Naive B cell (primary cell): ENCODE data around the gene ZNF687. TPM values are rescaled to one million over a fixed set of nuclear protein-coding genes. Genes with fewer than 3 reads are reported as not detected.
"Not testable (repeated sequence)": the region's sequence is repeated elsewhere in the genome, so short reads cannot be mapped to it uniquely, and the experiment has no call there.

Experiments
- ATAC-seq, 2 donors: fragments of 150-1000 bp; cut with Tn5 transposase; 2 replicates each; pipeline ENCODE4 v1.10.0; 2021; ENCODE audit warnings: low read depth in 2 of 2, mild to moderate bottlenecking in 2 of 2, moderate library complexity in 2 of 2
- DNase-seq: peaks from one replicate; pipeline ENCODE4 v3.0.0; 2022
- H3K27ac Mint-ChIP-seq, 6 donors: one replicate each; pipeline ENCODE4 v1.8.0; 2020 to 2022; ENCODE audit warnings: mild to moderate bottlenecking in 6 of 6, mixed read lengths in 6 of 6, moderate library complexity in 5 of 6, inconsistent platforms in 2 of 6
- H3K27me3 Mint-ChIP-seq, 3 donors: one replicate each; pipeline ENCODE4 v1.8.0; 2021 to 2022; ENCODE audit warnings: mixed read lengths in 3 of 3, mild to moderate bottlenecking in 1 of 3
- H3K36me3 Mint-ChIP-seq, 2 donors: one replicate each; pipeline ENCODE4 v1.8.0; 2020 to 2022; ENCODE audit warnings: mixed read lengths in 2 of 2, inconsistent platforms in 1 of 2, mild to moderate bottlenecking in 1 of 2
- H3K4me1 Mint-ChIP-seq, 3 donors: one replicate each; pipeline ENCODE4 v1.8.0; 2020 to 2022; ENCODE audit warnings: mixed read lengths in 3 of 3, inconsistent platforms in 1 of 3, mild to moderate bottlenecking in 1 of 3, moderate library complexity in 1 of 3
- H3K4me3 Mint-ChIP-seq, 8 donors: one replicate each; pipeline ENCODE4 v1.8.0; 2020 to 2022; ENCODE audit warnings: mild to moderate bottlenecking in 8 of 8, mixed read lengths in 8 of 8, moderate library complexity in 8 of 8, inconsistent platforms in 2 of 8
- H3K9me3 Mint-ChIP-seq, 7 donors: one replicate each; pipeline ENCODE4 v1.8.0; 2020 to 2022; ENCODE audit warnings: mixed read lengths in 7 of 7, mild to moderate bottlenecking in 5 of 7, inconsistent platforms in 2 of 7, moderate library complexity in 1 of 7
- polyA plus RNA-seq, 6 donors: library from polyadenylated mRNA; unstranded; fragments of 300-500 nt; fragmentation: Illumina TruSeq; gene quantifications; one replicate each; pipeline ENCODE4 v1.2.3, GENCODE V29; 2021; ENCODE audit warnings: low read depth in 6 of 6

ZNF687 gene
- polyA plus RNA-seq, 6 donors from 2014 or later, result 0.08 to 2.6 (median 1.6) TPM

GRCh38 chr1:151265446-151266236 lies 16.5 kb upstream of the ZNF687 start:
- DNase-seq (no peak), ATAC-seq (no peak)
- H3K27me3 Mint-ChIP-seq, result no peaks in the 10 kb centered on the region
- peak overlapping the region in 1 of 8 donors; percentile 65 for H3K4me3 Mint-ChIP-seq
- H3K4me1 Mint-ChIP-seq, result peaks cover 19 to 30% (median 19%) of the 10 kb centered on the region in 3 donors
- peaks cover 0 to 32% of the 10 kb centered on the region in 2 donors for H3K36me3 Mint-ChIP-seq
- peak overlapping the region in 5 of 6 donors; percentile 2 to 92 (median 70) for H3K27ac Mint-ChIP-seq
- no peaks in the 10 kb centered on the region for H3K9me3 Mint-ChIP-seq

DNA sequence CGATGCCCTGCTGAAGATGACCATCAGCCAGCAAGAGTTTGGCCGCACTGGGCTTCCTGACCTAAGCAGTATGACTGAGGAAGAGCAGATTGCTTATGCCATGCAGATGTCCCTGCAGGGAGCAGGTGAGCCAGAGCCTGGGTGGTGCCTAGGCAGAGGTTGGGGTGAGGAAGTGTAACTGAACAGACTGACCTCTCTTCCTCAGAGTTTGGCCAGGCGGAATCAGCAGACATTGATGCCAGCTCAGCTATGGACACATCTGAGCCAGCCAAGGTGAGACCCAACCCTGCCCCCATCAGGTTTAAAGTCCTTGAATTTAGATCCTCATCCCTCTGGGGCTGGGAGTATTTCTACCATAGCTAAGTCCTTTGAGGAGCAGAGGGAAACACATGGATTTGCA lies 15.8 kb upstream of the ZNF687 start:
- Mint-ChIP-seq H3K4me3 (no peak overlapping the region), H3K4me1 (peaks cover 19 to 30% (median 19%) of the 10 kb centered on the region in 3 donors), H3K9me3 (no peaks in the 10 kb centered on the region), H3K27me3 (no peaks in the 10 kb centered on the region), H3K27ac (peak overlapping the region in 3 of 6 donors; percentile 28 to 85 (median 70)), H3K36me3 (peaks cover 0 to 34% of the 10 kb centered on the region in 2 donors)
- DNase-seq (no peak), ATAC-seq (no peak)

DNA sequence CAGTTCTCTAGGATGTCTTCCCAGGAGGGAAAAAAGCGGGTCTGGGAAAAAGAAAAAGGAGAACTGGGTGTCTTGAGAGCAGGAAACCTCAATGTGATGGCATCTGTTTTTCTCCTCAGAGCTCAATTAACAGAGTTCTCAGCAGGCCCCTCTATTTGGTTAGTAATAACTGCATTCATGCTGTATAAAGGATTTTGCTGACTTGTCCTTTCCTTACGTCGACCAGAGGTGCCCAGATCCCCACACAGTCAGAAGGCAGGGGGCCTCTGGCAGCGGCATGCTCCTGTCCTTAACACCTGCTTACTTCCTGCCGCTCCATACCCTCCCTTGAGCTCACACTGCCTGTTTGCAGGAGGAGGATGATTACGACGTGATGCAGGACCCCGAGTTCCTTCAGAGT lies 15.3 kb upstream of the ZNF687 start:
- H3K9me3 Mint-ChIP-seq, result no peaks in the 10 kb centered on the region
- ATAC-seq (no peak), DNase-seq (no peak)
- H3K4me1 Mint-ChIP-seq, result peaks cover 19 to 27% (median 19%) of the 10 kb centered on the region in 3 donors
- no peak overlapping the region for H3K4me3 Mint-ChIP-seq
- peaks cover 0 to 38% of the 10 kb centered on the region in 2 donors for H3K36me3 Mint-ChIP-seq
- no peaks in the 10 kb centered on the region for H3K27me3 Mint-ChIP-seq
- peak overlapping the region in 1 of 6 donors; percentile 28 for H3K27ac Mint-ChIP-seq

- ATAC-seq (no peak), DNase-seq (no peak)
- peaks cover 0 to 38% of the 10 kb centered on the region in 2 donors for H3K36me3 Mint-ChIP-seq
- no peaks in the 10 kb centered on the region for H3K9me3 Mint-ChIP-seq
- peak overlapping the region in 1 of 6 donors; percentile 77 for H3K27ac Mint-ChIP-seq
- H3K4me1 Mint-ChIP-seq, result peaks cover 19 to 27% (median 19%) of the 10 kb centered on the region in 3 donors
- no peak overlapping the region for H3K4me3 Mint-ChIP-seq
- no peaks in the 10 kb centered on the region for H3K27me3 Mint-ChIP-seq
Measured at GRCh38 chr1:151267760-151268159, 14.3 kb upstream of the ZNF687 start.

- peaks cover 28 to 40% (median 32%) of the 10 kb centered on the region in 3 donors for H3K4me1 Mint-ChIP-seq
- H3K27me3 Mint-ChIP-seq, result no peaks in the 10 kb centered on the region
- no peak for DNase-seq
- H3K27ac Mint-ChIP-seq, result peak overlapping the region in 3 of 6 donors; percentile 8 to 83 (median 20)
- peaks cover 0 to 12% of the 10 kb centered on the region in 2 donors for H3K36me3 Mint-ChIP-seq
- no peak for ATAC-seq
- H3K9me3 Mint-ChIP-seq, result peaks cover 0 to 5% (median 0%) of the 10 kb centered on the region in 7 donors
- H3K4me3 Mint-ChIP-seq, result peak overlapping the region in 1 of 8 donors; percentile 70
Measured at GRCh38 chr1:151273924-151274466, 8.1 kb upstream of the ZNF687 start.

- not testable (repeated sequence) for DNase-seq, H3K4me3 Mint-ChIP-seq, ATAC-seq, H3K36me3 Mint-ChIP-seq, H3K27me3 Mint-ChIP-seq, H3K9me3 Mint-ChIP-seq, H3K27ac Mint-ChIP-seq
- H3K4me1 Mint-ChIP-seq, result peaks cover 31 to 48% (median 34%) of the 10 kb centered on the region in 3 donors
Measured at GRCh38 chr1:151275341-151275740, 6.8 kb upstream of the ZNF687 start.

- peak in 1 of 2 donors; percentile 6 for ATAC-seq
- Mint-ChIP-seq H3K9me3 (peaks cover 0 to 5% (median 0%) of the 10 kb centered on the region in 7 donors), H3K4me3 (peak overlapping the region; percentile 37 to 82 (median 61)), H3K4me1 (peaks cover 34 to 57% (median 36%) of the 10 kb centered on the region in 3 donors), H3K27me3 (no peaks in the 10 kb centered on the region), H3K36me3 (no peaks in the 10 kb centered on the region), H3K27ac (peak overlapping the region; percentile 17 to 92 (median 72))
- DNase-seq, result peak; percentile 42
Measured at GRCh38 chr1:151277249-151277648, 4.8 kb upstream of the ZNF687 start.

- Mint-ChIP-seq H3K4me1 (peaks cover 45 to 67% (median 57%) of the 10 kb centered on the region in 3 donors), H3K27ac (peak overlapping the region; percentile 93 to 99 (median 98)), H3K9me3 (peaks cover 0 to 5% (median 0%) of the 10 kb centered on the region in 7 donors)
Measured at GRCh38 chr1:151281225-151281968, 702 bp upstream of the ZNF687 start.

GRCh38 chr1:151282883-151283725 lies 1.0 kb downstream of the ZNF687 start:
- DNase-seq, result no peak
- peak overlapping the region; percentile 6 to 95 (median 92) for H3K27ac Mint-ChIP-seq
- peak overlapping the region; percentile 89 to 100 (median 95) for H3K4me3 Mint-ChIP-seq

More at GRCh38 chr1:151281225-151281968, 702 bp upstream of the ZNF687 start:
- Mint-ChIP-seq H3K27me3 (no peaks in the 10 kb centered on the region), H3K36me3 (no peaks in the 10 kb centered on the region), H3K4me3 (peak overlapping the region; percentile 89 to 100 (median 98))
- peak; percentile 90 for DNase-seq
- ATAC-seq, result peak; percentile 11 to 26

GRCh38 chr1:151284013-151284577 lies 2.0 kb downstream of the ZNF687 start:
- H3K27ac Mint-ChIP-seq, result peak overlapping the region; percentile 25 to 96 (median 90)
- H3K4me3 Mint-ChIP-seq, result peak overlapping the region; percentile 53 to 99 (median 92)
- no peaks in the 10 kb centered on the region for H3K9me3 Mint-ChIP-seq
- ATAC-seq (no peak), DNase-seq (no peak)
- H3K4me1 Mint-ChIP-seq, result peaks cover 34 to 54% (median 50%) of the 10 kb centered on the region in 3 donors
- H3K27me3 Mint-ChIP-seq, result no peaks in the 10 kb centered on the region
- H3K36me3 Mint-ChIP-seq, result peaks cover 0 to 8% of the 10 kb centered on the region in 2 donors

More at GRCh38 chr1:151282883-151283725, 1.0 kb downstream of the ZNF687 start:
- ATAC-seq, result no peak
- no peaks in the 10 kb centered on the region for H3K9me3 Mint-ChIP-seq
- no peaks in the 10 kb centered on the region for H3K36me3 Mint-ChIP-seq
- H3K4me1 Mint-ChIP-seq, result peaks cover 28 to 50% (median 49%) of the 10 kb centered on the region in 3 donors
- H3K27me3 Mint-ChIP-seq, result no peaks in the 10 kb centered on the region

GRCh38 chr1:151286619-151287340 lies 4.7 kb downstream of the ZNF687 start:
- Mint-ChIP-seq H3K4me3 (peak overlapping the region in 1 of 8 donors; percentile 44), H3K27ac (peak overlapping the region in 2 of 6 donors; percentile 15 to 27), H3K27me3 (no peaks in the 10 kb centered on the region), H3K9me3 (no peaks in the 10 kb centered on the region), H3K36me3 (peaks cover 0 to 9% of the 10 kb centered on the region in 2 donors), H3K4me1 (peaks cover 37 to 66% (median 37%) of the 10 kb centered on the region in 3 donors)
- no peak for ATAC-seq
- DNase-seq, result no peak

- Mint-ChIP-seq H3K27ac (peak overlapping the region in 1 of 6 donors; percentile 15), H3K27me3 (no peaks in the 10 kb centered on the region), H3K4me3 (no peak overlapping the region), H3K4me1 (peaks cover 33 to 66% (median 36%) of the 10 kb centered on the region in 3 donors), H3K36me3 (peaks cover 0 to 9% of the 10 kb centered on the region in 2 donors), H3K9me3 (no peaks in the 10 kb centered on the region)
- DNase-seq (no peak), ATAC-seq (no peak)
Measured at GRCh38 chr1:151287341-151287699, 5.2 kb downstream of the ZNF687 start.
